Occipital lobe (tissue), 2 donors: ENCODE data around the gene SLC9B1. TPM values are rescaled to one million over a fixed set of nuclear protein-coding genes. Genes with fewer than 3 reads are reported as not detected.
"Not testable (repeated sequence)": the region's sequence is repeated elsewhere in the genome, so short reads cannot be mapped to it uniquely, and the experiment has no call there.

Experiments
- DNase-seq: peaks from one replicate; lab custom pipeline; 2025; lab: John Stamatoyannopoulos, UW
- total RNA-seq: library from RNA; depleted of rRNA; stranded (reverse); fragments of >200 nt; gene quantifications from one replicate; pipeline ENCODE4 v1.2.3, GENCODE V29; 2014

SLC9B1 gene
- total RNA-seq, 1 donor from 2014 or later: 10.8 TPM

DNA sequence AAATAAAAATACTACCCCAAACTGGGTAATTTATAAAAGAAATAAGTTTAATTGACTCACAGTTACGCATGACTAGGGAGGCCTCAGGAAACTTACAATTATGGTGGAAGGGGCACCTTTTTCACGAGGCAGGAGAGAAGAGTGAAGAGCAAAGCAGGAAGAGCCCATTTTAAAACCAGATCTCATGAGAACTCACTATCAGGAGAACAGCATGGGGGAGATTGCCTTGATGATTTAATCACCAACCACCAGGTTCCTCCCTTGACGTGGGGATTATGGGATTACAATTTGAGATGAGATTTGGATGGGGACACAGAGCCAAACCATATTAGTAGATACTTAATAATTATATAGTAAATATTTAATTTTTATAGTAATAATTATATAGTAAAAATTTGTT is 140.6 kb downstream of the SLC9B1 start:
- DNase-seq: no peak

DNA sequence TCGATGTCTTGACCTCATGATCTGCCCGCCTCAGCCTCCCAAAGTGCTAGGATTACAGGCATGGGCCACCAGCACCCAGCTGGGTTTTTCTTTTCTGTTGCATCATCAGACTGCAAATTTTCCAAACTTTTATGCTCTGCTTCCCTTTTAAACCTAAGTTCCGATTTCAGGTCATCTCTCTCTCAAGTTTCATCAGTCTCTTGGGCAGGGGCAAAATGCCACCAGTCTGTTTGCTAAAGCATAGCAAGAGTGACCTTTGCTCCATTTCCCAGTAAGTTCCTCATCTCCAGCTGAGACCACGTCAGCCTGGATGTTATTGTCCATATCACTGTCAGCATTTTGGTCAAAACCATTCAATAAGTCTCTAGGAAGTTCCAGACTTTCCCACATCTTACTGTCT is 141.2 kb downstream of the SLC9B1 start:
- not testable (repeated sequence) for DNase-seq

DNA sequence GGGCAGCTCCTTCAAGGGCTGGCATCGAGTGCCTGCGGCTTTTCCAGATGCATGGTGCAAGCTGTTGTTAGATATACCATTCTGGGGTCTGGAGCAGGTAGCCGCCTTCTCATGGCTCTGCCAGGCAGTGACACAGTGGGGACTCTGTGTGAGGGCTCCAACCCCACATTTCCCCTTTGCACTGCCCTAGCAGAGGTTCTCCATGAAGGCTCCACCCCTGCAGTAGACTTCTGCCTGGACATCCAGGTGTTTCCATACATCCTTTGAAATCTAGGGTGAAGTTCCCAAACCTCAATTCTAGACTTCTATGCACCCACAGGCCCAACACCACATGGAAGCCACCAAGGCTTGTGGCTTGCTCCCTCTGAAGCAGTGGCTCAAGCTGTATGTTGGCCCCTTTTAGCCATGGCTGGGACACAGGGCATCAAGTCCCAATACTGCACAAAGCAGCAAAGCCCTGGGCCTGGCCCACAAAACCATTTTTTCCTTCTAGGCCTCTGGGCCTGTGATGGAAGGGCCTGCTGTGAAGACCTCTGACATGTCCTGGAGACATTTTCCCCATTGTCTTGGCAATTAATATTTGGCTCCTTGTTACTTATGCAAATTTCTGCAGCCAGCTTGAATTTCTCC is 141.9 kb downstream of the SLC9B1 start:
- not testable (repeated sequence) for DNase-seq

DNA sequence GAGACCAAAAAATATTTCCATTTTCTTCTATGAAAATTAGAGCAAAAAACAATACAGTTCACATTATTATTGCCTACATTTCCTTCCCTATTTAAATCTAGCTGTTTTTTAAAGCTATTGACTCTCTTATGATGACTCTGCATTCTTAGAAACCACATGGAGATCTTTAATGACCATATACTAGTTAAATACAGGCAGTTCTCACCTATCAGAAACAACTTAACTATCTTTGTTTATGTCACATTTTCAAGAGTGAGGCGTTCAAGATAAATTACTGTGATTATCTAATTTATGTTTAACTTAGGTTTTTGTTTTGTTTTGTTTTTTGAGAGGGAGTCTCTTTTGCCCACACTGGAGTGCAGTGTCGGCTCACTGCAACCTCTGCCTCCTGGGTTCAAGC is 147.7 kb downstream of the SLC9B1 start:
- no peak for DNase-seq

DNA sequence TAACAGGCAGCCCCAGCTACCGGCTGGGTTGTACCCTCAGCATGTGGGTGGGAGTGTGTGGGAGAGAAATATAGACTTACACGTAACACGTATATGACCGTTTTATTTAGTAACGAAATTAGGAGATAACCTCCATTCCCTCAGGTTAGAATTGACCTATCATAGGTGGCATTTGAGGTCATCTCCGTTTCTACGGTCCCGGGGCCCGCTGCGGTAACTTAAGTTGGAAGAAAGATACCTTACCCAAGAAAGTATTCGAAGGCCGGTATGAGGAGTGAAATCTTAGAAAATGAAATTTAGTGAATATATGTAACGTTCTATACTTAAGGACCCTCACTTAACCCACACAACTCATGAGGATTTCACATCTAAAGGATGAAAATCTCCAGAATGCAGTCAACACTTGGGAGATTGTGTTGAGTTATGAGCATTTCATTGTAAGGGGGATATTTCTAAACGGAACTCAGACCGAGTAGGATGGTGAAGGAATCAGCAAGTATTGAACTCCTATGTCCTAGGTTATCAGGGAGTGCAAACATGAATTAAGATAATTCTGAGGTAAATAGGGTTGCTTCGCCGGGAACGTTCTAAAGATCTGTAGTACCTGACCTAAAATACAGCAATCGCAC is 149.8 kb downstream of the SLC9B1 start:
- no peak for DNase-seq

DNA sequence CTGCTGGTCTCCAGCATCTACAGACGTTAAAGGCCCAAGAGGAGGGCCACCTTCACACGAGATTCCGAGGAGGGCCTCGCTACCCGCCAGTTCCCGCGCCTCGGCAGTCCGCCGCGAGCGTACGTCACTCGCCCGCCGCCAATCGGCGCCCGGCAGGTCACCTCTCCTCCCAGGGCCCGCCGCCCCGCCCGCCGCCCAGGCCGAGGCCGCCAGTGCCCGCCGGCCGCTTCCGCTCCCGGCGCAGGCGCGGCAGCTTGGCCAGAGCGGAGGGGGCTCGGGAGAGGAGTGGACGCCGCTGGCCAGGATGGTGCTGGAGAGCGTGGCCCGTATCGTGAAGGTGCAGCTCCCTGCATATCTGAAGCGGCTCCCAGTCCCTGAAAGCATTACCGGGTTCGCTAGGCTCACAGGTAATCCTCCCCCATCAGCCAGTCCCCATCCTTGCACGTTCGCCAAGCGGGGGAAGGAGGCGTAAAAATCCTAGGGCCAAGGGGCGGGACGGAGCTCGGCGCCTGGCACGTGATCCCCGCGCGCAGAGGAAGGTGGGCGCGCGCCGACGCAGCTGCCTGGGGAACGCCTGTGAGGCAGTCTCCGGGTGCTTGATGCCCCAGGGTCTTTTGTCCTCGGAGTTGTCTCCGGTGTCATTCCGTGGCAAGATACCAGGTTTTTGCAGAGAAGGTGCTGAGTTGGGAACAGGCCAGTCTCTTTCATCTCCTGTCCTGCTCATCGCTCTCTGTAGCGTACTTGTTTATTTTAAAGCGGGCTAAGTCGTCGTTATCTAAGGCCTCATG is 150.5 kb downstream of the SLC9B1 start, which contains the start of gene CISD2:
TSS of gene CISD2 (plus strand) at position 212 of the 788 bp plus-strand sequence. CDS start at position 305, 93 bp downstream.
- DNase-seq: peak; percentile 93

DNA sequence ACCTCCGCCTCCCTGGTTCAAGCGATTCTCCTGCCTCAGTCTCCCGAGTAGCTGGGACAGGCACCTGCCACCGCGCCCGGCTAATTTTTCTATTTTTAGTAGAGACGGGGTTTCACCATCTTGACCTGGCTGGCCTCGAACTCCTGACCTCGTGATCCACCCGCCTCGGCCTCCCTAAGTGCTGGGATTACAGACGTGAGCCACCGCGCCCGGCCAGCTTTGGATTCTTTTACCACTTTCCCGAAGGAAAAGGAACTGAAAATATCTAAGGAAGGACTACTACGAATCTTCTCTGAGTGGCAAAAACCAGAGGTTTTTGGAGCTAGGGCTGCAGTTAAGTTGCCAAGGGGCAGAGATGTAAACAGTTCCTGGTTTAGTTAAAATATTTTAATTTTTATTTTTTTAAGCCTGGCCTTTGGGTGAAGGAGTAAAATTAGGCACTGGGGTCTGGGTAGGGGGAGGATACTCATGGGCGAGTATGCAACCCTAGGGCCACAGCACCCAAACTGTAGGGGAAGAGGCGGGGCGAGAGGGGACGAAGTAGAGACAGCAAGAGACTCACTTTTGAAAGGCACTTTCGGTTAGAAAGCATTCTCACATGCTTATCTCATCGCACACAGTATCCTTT is 151.2 kb downstream of the SLC9B1 start:
- no peak for DNase-seq

DNA sequence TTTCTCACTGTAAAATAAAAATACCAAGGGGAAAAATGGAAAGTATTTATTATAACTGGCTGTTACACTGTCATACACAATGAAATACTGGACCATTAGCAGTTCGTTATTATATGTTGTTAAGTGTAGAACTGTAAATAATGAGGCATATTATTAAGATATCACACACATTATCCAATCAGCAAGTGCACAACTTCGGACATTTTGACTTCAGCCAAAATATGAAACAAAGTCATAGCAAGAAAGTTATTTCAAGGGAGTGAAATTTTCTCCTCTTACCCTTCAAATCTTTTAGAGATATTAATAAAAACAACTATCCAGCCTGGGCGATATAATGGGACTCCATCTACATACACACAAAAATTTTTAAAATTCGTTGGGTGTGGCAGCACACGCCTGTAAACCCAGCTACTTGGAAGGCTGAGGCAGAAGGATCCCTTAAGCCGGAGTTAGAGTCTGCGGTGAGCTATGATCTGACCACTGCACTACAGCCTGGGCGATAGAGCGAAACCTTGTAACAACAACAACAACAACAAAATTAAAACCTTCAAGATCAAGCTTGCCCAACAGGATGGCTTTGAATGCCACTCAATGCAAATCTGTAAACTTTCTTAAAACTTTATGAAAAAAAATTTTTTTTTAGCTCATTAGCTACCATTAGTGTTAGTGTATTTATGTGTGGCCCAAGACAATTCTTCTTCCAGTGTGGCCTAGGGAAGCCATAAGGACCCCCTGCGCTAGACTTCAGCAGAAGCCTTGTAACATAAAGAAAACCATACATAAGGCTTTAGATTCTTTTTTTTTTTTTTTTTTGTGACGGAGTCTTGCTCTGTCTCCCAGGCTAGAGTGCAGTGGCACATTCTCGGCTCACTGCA is 152.0 kb downstream of the SLC9B1 start:
- no peak for DNase-seq

DNA sequence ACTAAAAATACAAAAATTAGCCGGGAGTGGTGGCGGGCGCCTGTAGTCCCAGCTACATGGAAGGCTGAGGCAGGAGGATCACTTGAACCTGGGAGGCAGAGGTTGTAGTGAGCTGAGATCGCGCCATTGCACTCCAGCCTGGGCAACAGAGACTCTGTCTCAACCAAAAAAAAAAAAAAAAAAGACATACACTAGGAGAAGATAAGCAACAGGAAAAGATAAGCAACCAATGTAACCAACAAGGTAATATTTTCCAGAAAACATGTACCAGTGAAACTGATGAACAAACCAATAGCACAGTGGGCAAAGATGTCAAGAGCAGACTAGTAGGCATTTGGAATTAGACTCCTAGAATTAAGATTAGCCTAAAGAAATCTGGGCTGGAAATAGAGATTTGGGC is 154.2 kb downstream of the SLC9B1 start:
- DNase-seq: not testable (repeated sequence)

DNA sequence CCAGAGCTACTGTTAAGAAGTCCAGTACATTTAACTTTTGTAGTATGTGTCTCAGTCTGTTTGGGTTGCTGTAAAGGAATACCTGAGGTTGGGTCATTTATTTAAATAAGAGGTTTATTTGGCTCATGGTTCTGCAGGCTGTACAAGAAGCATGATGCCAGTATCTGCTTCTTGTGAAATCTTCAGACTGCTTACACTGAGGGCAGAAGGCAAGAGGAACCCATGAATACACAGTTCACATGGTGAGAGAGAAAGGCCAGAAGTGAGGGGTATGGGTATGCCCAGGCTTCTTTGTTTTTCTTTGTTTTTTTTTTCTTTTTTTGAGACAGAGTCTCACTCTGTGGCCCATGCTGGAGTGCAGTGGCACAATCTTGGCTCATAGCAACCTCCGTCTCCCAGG is 156.8 kb downstream of the SLC9B1 start:
- no peak for DNase-seq

DNA sequence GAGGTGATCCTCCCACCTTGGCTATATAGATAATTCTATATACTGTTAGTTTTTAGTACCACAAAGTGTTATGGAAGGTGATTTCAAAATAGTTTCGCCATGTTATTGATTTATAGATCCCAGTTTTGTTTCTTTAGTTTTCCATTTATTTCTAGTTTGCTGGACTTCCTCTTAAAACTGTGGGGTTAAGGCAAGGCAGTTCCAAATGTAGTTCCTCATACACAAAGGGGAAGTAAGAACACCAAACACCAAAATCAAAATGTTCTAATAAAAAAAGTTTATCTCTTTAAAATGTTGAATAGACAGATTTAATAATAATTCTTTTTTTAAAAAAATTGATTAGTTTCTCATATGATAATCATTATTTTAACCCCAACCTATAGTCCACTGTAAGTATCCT is 157.5 kb downstream of the SLC9B1 start:
- no peak for DNase-seq

DNA sequence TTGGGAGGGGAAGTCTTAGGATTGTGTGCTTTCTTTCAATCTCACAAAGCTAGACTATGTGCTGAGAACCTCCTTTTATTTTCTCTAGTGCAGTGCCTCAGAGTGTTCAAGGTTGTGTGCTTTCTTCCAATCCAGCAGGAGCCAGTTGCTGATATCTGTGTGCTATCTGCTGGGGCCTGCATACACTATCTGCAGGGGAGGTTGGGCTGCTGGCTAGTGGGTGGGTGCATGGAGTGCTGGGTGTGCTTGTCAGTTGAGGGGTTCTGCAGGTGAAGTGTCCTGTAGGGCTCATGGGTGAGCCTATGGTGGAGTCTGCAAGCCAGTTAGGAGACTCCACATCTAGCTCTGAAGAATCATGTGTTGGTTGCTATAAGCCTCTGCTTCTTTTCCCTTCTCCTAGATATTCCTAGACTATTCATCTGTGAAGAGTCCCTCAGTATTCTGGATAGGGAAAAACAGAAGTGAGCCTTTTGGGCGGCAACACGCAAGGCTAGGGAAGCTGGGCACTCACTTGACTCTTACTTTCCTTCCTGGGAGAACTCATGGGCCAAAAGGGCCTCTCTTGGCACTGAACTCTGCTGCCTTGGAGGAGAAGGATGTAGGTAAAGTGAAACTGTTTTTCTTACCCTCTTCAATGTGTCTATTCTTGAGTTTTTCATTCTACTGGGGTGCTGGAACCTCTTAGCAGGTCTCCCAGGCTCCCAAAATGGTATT is 158.7 kb downstream of the SLC9B1 start:
- DNase-seq: no peak

DNA sequence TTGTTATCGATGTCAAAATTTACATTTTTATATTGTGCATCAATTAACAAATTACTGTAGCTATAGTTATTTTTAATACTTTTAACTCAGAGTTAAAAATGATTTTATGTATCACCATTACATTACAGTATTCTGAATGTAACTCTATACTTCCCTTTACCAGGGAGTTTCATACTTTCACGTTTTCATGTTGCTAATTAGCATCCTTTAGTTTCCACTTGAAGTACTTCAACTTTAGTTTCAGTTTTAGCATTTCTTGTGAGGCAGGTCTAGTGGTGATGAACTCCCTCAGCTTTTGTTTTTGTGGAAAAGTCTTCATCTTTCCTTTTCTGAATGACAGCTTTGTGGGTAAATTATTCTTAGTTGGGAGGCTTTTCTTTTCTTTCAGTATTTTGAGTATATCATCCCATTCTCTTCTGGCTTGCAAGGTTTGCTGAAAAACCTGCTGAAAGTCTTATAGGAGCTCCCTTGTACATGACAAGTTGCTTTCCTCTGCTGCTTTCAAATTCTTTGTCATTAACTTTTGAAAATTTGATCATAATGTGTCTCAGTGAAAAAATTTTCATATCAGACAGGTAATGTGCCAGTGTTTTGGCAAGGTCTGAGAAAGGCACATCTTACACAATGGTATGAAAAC is 160.6 kb downstream of the SLC9B1 start:
- DNase-seq: no peak

Other genes with a start within 250 kb of the SLC9B1 start
- 288 TPM for gene UBE2D3, start 192.2 kb downstream of the SLC9B1 start, total RNA-seq
- gene CISD2, start 150.7 kb downstream of the SLC9B1 start, total RNA-seq: 54.3 TPM
- 112 TPM for gene SLC9B2, start 57.1 kb upstream of the SLC9B1 start, total RNA-seq
- 8.4 TPM for gene BDH2, start 80.1 kb upstream of the SLC9B1 start, total RNA-seq
- gene CENPE, start 178.6 kb upstream of the SLC9B1 start, total RNA-seq: 5.0 TPM